Stimulated activated naive CD4-positive, alpha-beta T cell treated with Interleukin-2 at 50 U/mL for 16 hours (primary cell): ENCODE results near the gene NOC2L.

Experiments used
- DNase-seq: peaks from one replicate; lab custom pipeline; 2025; lab: John Stamatoyannopoulos, UW

NOC2L gene

GRCh38 chr1:942864-943533 is 16.1 kb downstream of the NOC2L start:
- DNase-seq, result no peak

GRCh38 chr1:942411-942821 is 16.6 kb downstream of the NOC2L start:
- DNase-seq, result no peak

GRCh38 chr1:941588-942383 is 17.3 kb downstream of the NOC2L start:
- DNase-seq, result no peak

GRCh38 chr1:941015-941587 is 18.0 kb downstream of the NOC2L start:
- DNase-seq, result no peak

GRCh38 chr1:940107-941014 is 18.7 kb downstream of the NOC2L start:
- no peak for DNase-seq

DNA sequence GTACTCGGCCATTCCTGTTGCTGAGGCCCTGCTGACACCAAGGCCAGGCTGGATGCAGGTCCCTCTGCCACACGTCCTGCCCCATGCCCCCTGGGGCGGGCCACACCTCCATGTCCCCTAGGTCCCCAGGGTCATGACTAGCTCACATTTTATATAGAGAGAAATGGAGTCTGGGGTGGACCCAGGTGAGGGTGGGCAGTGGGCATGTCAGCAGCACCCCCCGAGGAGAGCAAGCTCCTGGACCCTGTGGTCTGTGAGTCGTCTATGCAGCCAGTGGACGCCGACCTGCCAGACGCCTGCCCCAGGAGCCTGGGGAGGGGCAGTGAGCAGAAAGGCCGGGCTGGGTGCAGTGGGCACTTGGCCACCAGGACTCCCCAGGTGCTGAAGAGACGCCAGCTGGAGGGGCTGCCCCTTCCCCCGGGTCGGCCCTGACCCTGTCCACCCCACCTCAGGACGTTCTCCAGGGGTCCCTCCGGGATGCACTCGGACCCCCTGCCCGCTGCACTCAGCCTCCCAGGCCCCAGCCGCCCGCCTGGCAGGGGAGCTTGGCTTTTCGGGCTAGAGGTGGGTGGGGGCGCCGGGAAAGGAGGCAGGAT is 19.4 kb downstream of the NOC2L start:
- no peak for DNase-seq

DNA sequence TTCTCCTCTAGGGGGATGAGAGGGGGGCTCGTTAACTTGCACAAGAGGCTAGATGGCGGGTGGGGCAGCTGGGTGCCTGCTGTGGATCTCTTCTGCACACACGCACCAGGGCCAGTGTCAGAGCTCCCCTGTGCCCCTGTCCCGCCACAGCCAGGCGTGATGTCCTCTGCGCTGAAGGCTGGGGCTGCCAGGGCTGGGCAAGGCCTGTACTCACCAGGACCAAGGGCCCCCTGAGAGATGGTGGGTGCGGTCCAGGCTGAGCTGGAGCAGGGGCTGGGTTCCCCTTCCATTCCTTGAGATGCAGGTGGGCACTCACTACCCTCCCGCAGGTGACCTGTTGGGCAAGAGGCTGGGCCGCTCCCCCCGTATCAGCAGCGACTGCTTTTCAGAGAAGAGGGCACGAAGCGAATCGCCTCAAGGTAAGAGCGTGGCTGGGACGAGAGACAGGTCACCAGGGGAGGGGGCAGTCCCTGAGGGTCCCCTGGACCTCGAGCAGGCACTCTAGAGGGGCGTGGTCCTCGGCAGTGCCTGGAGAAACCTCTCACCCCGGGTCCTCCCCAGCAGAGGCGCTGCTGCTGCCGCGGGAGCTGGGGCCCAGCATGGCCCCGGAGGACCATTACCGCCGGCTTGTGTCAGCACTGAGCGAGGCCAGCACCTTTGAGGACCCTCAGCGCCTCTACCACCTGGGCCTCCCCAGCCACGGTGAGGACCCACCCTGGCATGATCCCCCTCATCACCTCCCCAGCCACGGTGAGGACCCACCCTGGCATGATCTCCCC is 20.2 kb downstream of the NOC2L start:
- no peak for DNase-seq

- no peak for DNase-seq
Measured at GRCh38 chr1:938088-938683, 20.9 kb downstream of the NOC2L start.

DNA sequence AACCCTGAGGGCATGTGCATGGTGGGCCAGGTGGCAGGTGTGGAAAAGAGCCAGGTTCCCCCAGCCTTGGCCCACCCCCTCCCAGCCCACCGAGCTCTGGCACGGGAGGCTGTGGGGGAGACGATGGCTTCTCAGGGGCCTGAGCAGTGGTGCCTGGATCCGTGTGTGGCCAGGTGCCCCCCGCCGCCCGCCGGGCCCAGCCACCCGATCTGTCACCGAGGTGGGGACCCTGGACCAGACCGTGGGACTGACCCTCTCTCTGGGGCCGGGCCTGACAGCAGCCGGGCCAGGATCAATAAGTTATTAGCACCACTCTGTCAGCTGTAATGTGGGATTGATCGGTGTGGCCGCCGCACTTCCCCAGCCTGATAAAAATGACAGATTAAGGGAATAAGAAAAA is 21.5 kb downstream of the NOC2L start:
- no peak for DNase-seq

- no peak for DNase-seq
Measured at GRCh38 chr1:936348-937264, 22.4 kb downstream of the NOC2L start.

DNA sequence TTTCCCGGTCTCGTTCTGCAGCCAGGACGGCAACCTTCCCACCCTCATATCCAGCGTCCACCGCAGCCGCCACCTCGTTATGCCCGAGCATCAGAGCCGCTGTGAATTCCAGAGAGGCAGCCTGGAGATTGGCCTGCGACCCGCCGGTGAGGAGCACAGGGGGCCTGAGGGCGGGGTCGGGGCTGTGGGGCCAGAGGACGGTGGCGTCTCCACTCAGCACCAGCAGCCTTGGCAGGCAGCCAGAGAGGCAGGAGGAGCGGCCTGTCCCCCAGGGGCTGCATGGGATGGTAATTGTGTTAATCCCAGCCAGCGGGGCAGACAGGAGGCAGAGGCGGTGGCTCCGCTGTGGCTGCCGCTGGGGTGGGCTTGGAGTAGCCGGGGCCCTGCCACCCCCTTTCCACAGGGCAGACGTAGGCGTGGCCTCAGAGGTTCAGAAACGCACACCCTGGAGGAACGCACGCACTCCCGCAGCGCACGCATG is 23.3 kb downstream of the NOC2L start:
- no peak for DNase-seq

GRCh38 chr1:934991-935750 is 23.9 kb downstream of the NOC2L start:
- no peak for DNase-seq

DNA sequence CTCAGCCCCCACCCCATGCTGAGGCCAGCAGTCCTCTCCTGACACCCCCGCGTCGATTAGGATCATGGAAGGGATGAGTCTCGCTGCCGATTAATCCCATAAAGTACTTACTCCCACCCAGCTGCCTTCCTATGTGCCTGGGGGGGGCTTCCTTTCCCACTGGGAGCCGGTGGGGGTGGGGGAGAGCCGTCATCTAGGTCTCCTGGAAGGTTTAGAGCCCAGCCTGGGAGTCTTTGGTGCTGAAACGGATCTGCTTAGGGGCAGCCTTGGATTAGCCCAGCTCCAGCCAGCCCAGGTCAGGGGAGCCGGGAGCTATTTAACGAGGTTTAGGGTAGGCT is 25.5 kb downstream of the NOC2L start:
- DNase-seq, result no peak

- no peak for DNase-seq
Measured at GRCh38 chr1:932776-933602, 26.1 kb downstream of the NOC2L start.

DNA sequence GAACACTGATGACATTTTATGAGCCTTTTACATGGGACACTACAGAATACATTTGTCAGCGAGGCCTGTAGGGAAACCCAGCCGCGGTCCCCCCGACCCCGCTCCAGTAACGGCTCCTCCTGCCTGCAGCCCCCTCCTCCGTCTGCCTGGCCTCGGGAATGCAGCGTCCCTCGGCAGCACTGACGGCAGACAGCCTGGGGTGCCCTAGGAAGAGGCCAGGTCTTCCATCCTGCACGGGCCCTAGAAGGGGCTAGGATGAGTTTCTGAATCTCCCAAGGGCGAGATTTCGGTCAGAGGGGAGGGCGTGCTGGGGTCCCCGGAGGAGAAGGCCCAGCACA is 26.9 kb downstream of the NOC2L start:
- DNase-seq, result no peak

DNA sequence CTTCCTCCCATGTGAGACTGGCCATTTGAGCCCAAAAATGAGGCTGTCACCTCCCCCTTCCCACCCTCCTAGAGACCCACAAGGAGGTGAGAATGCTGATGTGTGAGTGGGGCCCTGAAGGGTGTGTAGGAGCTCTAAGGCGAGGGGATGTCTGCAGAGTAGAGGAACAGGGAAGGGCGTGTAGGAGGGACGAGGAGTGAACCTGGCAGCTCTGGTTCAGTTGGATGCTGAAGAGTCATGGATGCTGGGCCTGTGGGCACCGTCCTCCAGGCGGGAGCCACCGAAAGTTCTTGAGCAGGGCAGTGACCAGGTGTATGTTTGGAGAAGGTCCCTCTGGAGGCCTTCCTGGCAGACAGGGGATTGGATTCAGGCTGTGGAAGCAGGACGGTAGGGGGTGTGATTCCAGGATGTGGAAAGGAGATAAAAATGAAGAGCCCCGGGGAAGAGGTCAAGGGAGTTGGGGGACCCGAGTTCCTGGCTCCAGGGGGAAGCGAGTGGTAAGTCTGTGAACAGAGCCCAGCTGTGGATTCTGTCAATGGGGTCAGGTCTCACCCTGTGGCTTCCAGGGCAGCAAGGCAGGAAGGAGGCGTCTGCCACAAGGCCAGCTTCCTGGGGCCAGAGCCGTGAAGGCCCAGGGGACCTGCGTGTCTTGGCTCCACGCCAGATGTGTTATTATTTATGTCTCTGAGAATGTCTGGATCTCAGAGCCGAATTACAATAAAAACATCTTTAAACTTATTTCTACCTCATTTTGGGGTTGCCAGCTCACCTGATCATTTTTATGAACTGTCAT is 27.5 kb downstream of the NOC2L start:
- no peak for DNase-seq

GRCh38 chr1:930633-931138 is 28.4 kb downstream of the NOC2L start:
- no peak for DNase-seq
